ENCODE data around the gene ATXN3.

ATXN3 gene

GRCh38 chr14:92039719-92040430 is 66.5 kb downstream of the ATXN3 start, which contains the start of gene TRIP11:
Gene TRIP11 (minus strand): TSS chr14:92040059. CDS start chr14:92039685, 374 bp downstream.
- TF ChIP-seq CTCF (IDR thresholded peaks at IDR 0.05) (no peak), ZFX (IDR thresholded peaks at IDR 0.05; ENCODE audit: borderline replicate concordance) (no peak)
- H3K27ac ChIP-seq, result peak within 1 kb of the TSS; percentile 95

- TF ChIP-seq CTCF (IDR thresholded peaks at IDR 0.05), result no peak
- no peak for TF ChIP-seq ZFX (IDR thresholded peaks at IDR 0.05; ENCODE audit: borderline replicate concordance)
- peak overlapping the region; percentile 95 for H3K27ac ChIP-seq
Observed at GRCh38 chr14:92039063-92039718, 67.2 kb downstream of the ATXN3 start.

- TF ChIP-seq CTCF (IDR thresholded peaks at IDR 0.05) (no peak), ZFX (IDR thresholded peaks at IDR 0.05; ENCODE audit: borderline replicate concordance) (no peak)
Observed at GRCh38 chr14:92037989-92038388, 68.4 kb downstream of the ATXN3 start.

GRCh38 chr14:92035890-92036289 is 70.5 kb downstream of the ATXN3 start:
- TF ChIP-seq ZFX (IDR thresholded peaks at IDR 0.05; ENCODE audit: borderline replicate concordance), result no peak
- no peak for TF ChIP-seq CTCF (IDR thresholded peaks at IDR 0.05)
- no peak overlapping the region for H3K27ac ChIP-seq

More at GRCh38 chr14:92037989-92038388, 68.4 kb downstream of the ATXN3 start:
- H3K27ac ChIP-seq, result no peak overlapping the region

GRCh38 chr14:92033906-92034687 is 72.3 kb downstream of the ATXN3 start:
- TF ChIP-seq ZFX (IDR thresholded peaks at IDR 0.05; ENCODE audit: borderline replicate concordance) (no peak), CTCF (IDR thresholded peaks at IDR 0.05) (no peak)
- no peak overlapping the region for H3K27ac ChIP-seq

- no peak for TF ChIP-seq ZFX (IDR thresholded peaks at IDR 0.05; ENCODE audit: borderline replicate concordance)
Observed at GRCh38 chr14:92033433-92033832, 72.9 kb downstream of the ATXN3 start.

GRCh38 chr14:92026548-92027190 is 79.7 kb downstream of the ATXN3 start:
- TF ChIP-seq ZFX (IDR thresholded peaks at IDR 0.05; ENCODE audit: borderline replicate concordance), result no peak
- no peak for TF ChIP-seq CTCF (IDR thresholded peaks at IDR 0.05)
- no peak overlapping the region for H3K27ac ChIP-seq

More at GRCh38 chr14:92033433-92033832, 72.9 kb downstream of the ATXN3 start:
- no peak overlapping the region for H3K27ac ChIP-seq
